SK-N-SH (cell line): Measurements from ENCODE around the gene PDGFA. TPM values are rescaled to one million over a fixed set of nuclear protein-coding genes. Genes with fewer than 3 reads are reported as not detected.

Experiments used
- CTCF ChIA-PET: fragments of 300-600, 350-600 bp; formaldehyde crosslinking; extraction: SDS; loops from one replicate; lab custom pipeline; 2021; lab: Yijun Ruan, JAX
- POLR2A ChIA-PET: fragments of 350-600 bp; sonication (Branson Sonifier 250); formaldehyde crosslinking; extraction: SDS; loops from one replicate; lab custom pipeline; 2020; ENCODE audit warnings: antibody characterized with exemption, inconsistent platforms; lab: Yijun Ruan, JAX
- DNase-seq: peaks from one replicate; pipeline ENCODE4 v3.0.0; 2012
- H2AFZ ChIP-seq: fragments of 200-600 bp; sonication (generic); 2 replicates; pipeline ENCODE4 v1.8.1; 2016; ENCODE audit warnings: antibody characterized with exemption, mild to moderate bottlenecking, low read depth
- H3F3A ChIP-seq: fragments of 200-600 bp; sonication (generic); replicated peaks from 2 replicates; pipeline ENCODE3; 2016; ENCODE audit warnings: antibody characterized with exemption, mild to moderate bottlenecking; ENCODE audit not compliant: insufficient read depth
- H3K27ac ChIP-seq, 2 experiments: fragments of 200-500 bp in 1 of 2; fragments of 200-600 bp in 1 of 2; sonication (Bioruptor generic) in 1 of 2; sonication (generic), shearing (Covaris generic) in 1 of 2; 2 replicates each; pipeline versions ENCODE4 v1.5.1 to v1.6.1; 2014 to 2016; ENCODE audit warnings: low read depth in 2 of 2, inconsistent platforms in 1 of 2, low read length in 1 of 2, mild to moderate bottlenecking in 1 of 2, mixed read lengths in 1 of 2
- H3K27me3 ChIP-seq: fragments of 200-600 bp; sonication (generic), shearing (Covaris generic); 2 replicates; pipeline ENCODE4 v1.6.1; 2016; ENCODE audit warnings: mixed run types; ENCODE audit not compliant: insufficient read depth
- H3K36me3 ChIP-seq, 2 experiments: fragments of 200-500 bp in 1 of 2; fragments of 200-600 bp in 1 of 2; sonication (Bioruptor generic) in 1 of 2; sonication (generic) in 1 of 2; replicated peaks in 1 of 2; 2 replicates each; pipeline versions ENCODE3 to v1.5.1; 2014 to 2016; ENCODE audit warnings: low read length in 1 of 2, mild to moderate bottlenecking in 1 of 2; ENCODE audit not compliant: insufficient read depth in 2 of 2, control insufficient read depth in 1 of 2
- H3K4me1 ChIP-seq, 2 experiments: fragments of 200-500 bp in 1 of 2; fragments of 200-600 bp in 1 of 2; sonication (Bioruptor generic) in 1 of 2; sonication (generic), shearing (Covaris generic) in 1 of 2; 2 replicates each; pipeline versions ENCODE4 v1.5.1 to v1.6.1; 2014 to 2016; ENCODE audit warnings: low read depth in 1 of 2, low read length in 1 of 2, mixed run types in 1 of 2; ENCODE audit not compliant: insufficient read depth in 2 of 2, control insufficient read depth in 1 of 2
- H3K4me2 ChIP-seq: fragments of 200-600 bp; sonication (generic), shearing (Covaris generic); 2 replicates; pipeline ENCODE4 v1.6.1; 2017; ENCODE audit warnings: mixed run types
- H3K4me3 ChIP-seq, 2 experiments: fragments of 200-500 bp in 1 of 2; fragments of 200-600 bp in 1 of 2; sonication (Bioruptor generic) in 1 of 2; sonication (generic), shearing (Covaris generic) in 1 of 2; 2 replicates each; pipeline versions ENCODE4 v1.5.1 to v1.8.1; 2014 to 2016; ENCODE audit warnings: low read depth in 2 of 2, inconsistent platforms in 1 of 2, low read length in 1 of 2, mild to moderate bottlenecking in 1 of 2, mixed read lengths in 1 of 2, moderate library complexity in 1 of 2
- H3K79me2 ChIP-seq: fragments of 200-600 bp; sonication (generic); 2 replicates; pipeline ENCODE4 v1.8.1; 2017; ENCODE audit warnings: mild to moderate bottlenecking; ENCODE audit not compliant: insufficient read depth
- H3K9ac ChIP-seq: fragments of 200-600 bp; sonication (generic); 2 replicates; pipeline ENCODE4 v1.6.1; 2017; ENCODE audit warnings: mixed run types
- H3K9me2 ChIP-seq: fragments of 200-600 bp; sonication (generic); 2 replicates; pipeline ENCODE4 v1.6.1; 2017; ENCODE audit warnings: mixed run types
- H3K9me3 ChIP-seq: fragments of 200-600 bp; sonication (generic); 2 replicates; pipeline ENCODE4 v1.6.1; 2017; ENCODE audit warnings: mixed run types, mild to moderate bottlenecking, moderate library complexity
- H4K20me1 ChIP-seq: fragments of 200-600 bp; sonication (generic); 2 replicates; pipeline ENCODE4 v1.6.1; 2017; ENCODE audit warnings: mild to moderate bottlenecking, mixed run types; ENCODE audit not compliant: insufficient read depth
- FOSL2 ChIP-seq: IDR thresholded peaks from 2 replicates; pipeline ENCODE4 v1.4.0; 2012; ENCODE audit warnings: low read depth, mild to moderate bottlenecking, moderate library complexity, borderline replicate concordance
- FOXM1 ChIP-seq: IDR thresholded peaks from 2 replicates; pipeline ENCODE4 v1.4.0; 2012; ENCODE audit warnings: low read depth, mild to moderate bottlenecking
- GATA2 ChIP-seq: sonication (generic); formaldehyde crosslinking; IDR thresholded peaks from 2 replicates; pipeline ENCODE4 v1.5.0; 2020; ENCODE audit warnings: mild to moderate bottlenecking, missing genetic modification reagents
- JUND ChIP-seq: IDR thresholded peaks from 2 replicates; pipeline ENCODE4 v1.4.0; 2012
- MEF2A ChIP-seq: IDR thresholded peaks from 2 replicates; pipeline ENCODE4 v1.4.0; 2012; ENCODE audit warnings: low read depth, borderline replicate concordance
- MXI1 ChIP-seq: IDR thresholded peaks from 2 replicates; pipeline ENCODE4 v1.6.1; 2012; ENCODE audit warnings: mild to moderate bottlenecking, low read depth, low read length, improper control_type of control experiment
- NRF1 ChIP-seq: IDR thresholded peaks from 2 replicates; pipeline ENCODE4 v1.6.1; 2012; ENCODE audit warnings: low read depth, mild to moderate bottlenecking, low read length
- PBX3 ChIP-seq: IDR thresholded peaks from 2 replicates; pipeline ENCODE4; 2012
- POLR2AphosphoS5 ChIP-seq: IDR thresholded peaks from 2 replicates; pipeline ENCODE4 v1.6.1; 2012; ENCODE audit warnings: low read depth, low read length
- RCOR1 ChIP-seq: fragments of 150-350 bp; IDR thresholded peaks from 2 replicates; pipeline ENCODE4 v1.6.1; 2017; ENCODE audit warnings: antibody characterized with exemption, low read length
- REST ChIP-seq: IDR thresholded peaks from 2 replicates; pipeline ENCODE4 v1.6.1; 2012; ENCODE audit warnings: mild to moderate bottlenecking, low read depth, low read length, moderate library complexity
- RFX5 ChIP-seq: IDR thresholded peaks from 2 replicates; pipeline ENCODE4 v1.6.1; 2012; ENCODE audit warnings: mild to moderate bottlenecking, improper control_type of control experiment, low read length
- SIN3A ChIP-seq: IDR thresholded peaks from 2 replicates; pipeline ENCODE4 v1.6.1; 2012; ENCODE audit warnings: low read depth, mild to moderate bottlenecking, low read length, moderate library complexity, borderline replicate concordance
- SMC3 ChIP-seq: IDR thresholded peaks from 2 replicates; pipeline ENCODE4 v1.6.1; 2012; ENCODE audit warnings: low read depth, low read length, improper control_type of control experiment
- TAF1 ChIP-seq: IDR thresholded peaks from 2 replicates; pipeline ENCODE4 v1.6.1; 2012; ENCODE audit warnings: low read depth, mild to moderate bottlenecking, low read length, moderate library complexity, borderline replicate concordance
- YY1 ChIP-seq: IDR thresholded peaks from 2 replicates; pipeline ENCODE4 v1.4.0; 2012; ENCODE audit warnings: low read depth, mild to moderate bottlenecking
- WGBS: methylation state at CpG from one replicate; pipeline ENCODE4 v1.1.6; 2017; ENCODE audit warnings: low lambda C conversion rate; 5-methylcytosine and 5-hydroxymethylcytosine counted together
- polyA plus RNA-seq, 3 experiments: library from polyadenylated mRNA; depleted of rRNA; stranded (reverse); fragments of >200 nt; gene quantifications; 2 replicates each; pipeline ENCODE4 v1.2.3, GENCODE V29; 2012
- TF ChIP-seq, protein P1 (sequence below): IDR thresholded peaks from 2 replicates; pipeline ENCODE4 v1.4.0; 2012; ENCODE audit warnings: low read depth, borderline replicate concordance
- TF ChIP-seq, protein P2 (sequence below): IDR thresholded peaks from 2 replicates; pipeline ENCODE4 v1.4.0; 2012; ENCODE audit warnings: low read depth
- TF ChIP-seq, protein P3 (sequence below): IDR thresholded peaks from 2 replicates; pipeline ENCODE4 v1.4.0; 2012; ENCODE audit warnings: low read depth, borderline replicate concordance
- TF ChIP-seq, protein P4 (sequence below): fragments of 150-350 bp; IDR thresholded peaks from 2 replicates; pipeline ENCODE4 v1.6.1; 2017; ENCODE audit warnings: antibody characterized with exemption, low read length, low read depth, borderline replicate concordance

The PDGFA gene
- polyA plus RNA-seq, 1 of the 3 experiments (the other 2 are of a cell fraction) = 18.9 TPM

GRCh38 chr7:497346-497745 lies 22.3 kb downstream of the PDGFA start:
- no peak overlapping the region for H3K9ac ChIP-seq
- H3K79me2 ChIP-seq = peaks cover 12% of the 10 kb centered on the region; the same call in 1 of the 2 replicates
- 94% methylated on average over 13 of the region's 13 CpGs for WGBS
- no peaks in the 10 kb centered on the region for H3K9me2 ChIP-seq
- no peak overlapping the region for H2AFZ ChIP-seq
- TF ChIP-seq, protein P1, sequence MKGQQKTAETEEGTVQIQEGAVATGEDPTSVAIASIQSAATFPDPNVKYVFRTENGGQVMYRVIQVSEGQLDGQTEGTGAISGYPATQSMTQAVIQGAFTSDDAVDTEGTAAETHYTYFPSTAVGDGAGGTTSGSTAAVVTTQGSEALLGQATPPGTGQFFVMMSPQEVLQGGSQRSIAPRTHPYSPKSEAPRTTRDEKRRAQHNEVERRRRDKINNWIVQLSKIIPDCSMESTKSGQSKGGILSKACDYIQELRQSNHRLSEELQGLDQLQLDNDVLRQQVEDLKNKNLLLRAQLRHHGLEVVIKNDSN = no peak
- TF ChIP-seq SIN3A = no peak
- TF ChIP-seq MEF2A = no peak
- no peak for TF ChIP-seq FOXM1
- no peak for TF ChIP-seq GATA2 (CRISPR knock-in tag)
- no peak for TF ChIP-seq POLR2AphosphoS5
- no peak for TF ChIP-seq RFX5
- TF ChIP-seq, protein P2, sequence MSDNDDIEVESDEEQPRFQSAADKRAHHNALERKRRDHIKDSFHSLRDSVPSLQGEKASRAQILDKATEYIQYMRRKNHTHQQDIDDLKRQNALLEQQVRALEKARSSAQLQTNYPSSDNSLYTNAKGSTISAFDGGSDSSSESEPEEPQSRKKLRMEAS = no peak
- TF ChIP-seq PBX3 = no peak
- no peak for TF ChIP-seq YY1
- no peak for TF ChIP-seq REST
- no peak for TF ChIP-seq JUND
- TF ChIP-seq NRF1 = no peak
- no peak for TF ChIP-seq FOSL2
- TF ChIP-seq, protein P3, sequence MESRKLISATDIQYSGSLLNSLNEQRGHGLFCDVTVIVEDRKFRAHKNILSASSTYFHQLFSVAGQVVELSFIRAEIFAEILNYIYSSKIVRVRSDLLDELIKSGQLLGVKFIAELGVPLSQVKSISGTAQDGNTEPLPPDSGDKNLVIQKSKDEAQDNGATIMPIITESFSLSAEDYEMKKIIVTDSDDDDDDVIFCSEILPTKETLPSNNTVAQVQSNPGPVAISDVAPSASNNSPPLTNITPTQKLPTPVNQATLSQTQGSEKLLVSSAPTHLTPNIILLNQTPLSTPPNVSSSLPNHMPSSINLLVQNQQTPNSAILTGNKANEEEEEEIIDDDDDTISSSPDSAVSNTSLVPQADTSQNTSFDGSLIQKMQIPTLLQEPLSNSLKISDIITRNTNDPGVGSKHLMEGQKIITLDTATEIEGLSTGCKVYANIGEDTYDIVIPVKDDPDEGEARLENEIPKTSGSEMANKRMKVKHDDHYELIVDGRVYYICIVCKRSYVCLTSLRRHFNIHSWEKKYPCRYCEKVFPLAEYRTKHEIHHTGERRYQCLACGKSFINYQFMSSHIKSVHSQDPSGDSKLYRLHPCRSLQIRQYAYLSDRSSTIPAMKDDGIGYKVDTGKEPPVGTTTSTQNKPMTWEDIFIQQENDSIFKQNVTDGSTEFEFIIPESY = no peak
- no peak for TF ChIP-seq RCOR1
- no peak for TF ChIP-seq TAF1
- no peak for TF ChIP-seq SMC3
- no peak for TF ChIP-seq MXI1
- TF ChIP-seq, protein P4, sequence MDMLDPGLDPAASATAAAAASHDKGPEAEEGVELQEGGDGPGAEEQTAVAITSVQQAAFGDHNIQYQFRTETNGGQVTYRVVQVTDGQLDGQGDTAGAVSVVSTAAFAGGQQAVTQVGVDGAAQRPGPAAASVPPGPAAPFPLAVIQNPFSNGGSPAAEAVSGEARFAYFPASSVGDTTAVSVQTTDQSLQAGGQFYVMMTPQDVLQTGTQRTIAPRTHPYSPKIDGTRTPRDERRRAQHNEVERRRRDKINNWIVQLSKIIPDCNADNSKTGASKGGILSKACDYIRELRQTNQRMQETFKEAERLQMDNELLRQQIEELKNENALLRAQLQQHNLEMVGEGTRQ = no peak
- TF ChIP-seq, all 33 proteins: peak for 0
- Histone ChIP-seq H4K20me1 (peaks cover 41% of the 10 kb centered on the region), H3K4me2 (no peak overlapping the region), H3K4me1 (peaks cover 4 to 13% of the 10 kb centered on the region in 2 experiments; a peak in 1 of 4 replicates), H3K36me3 (peaks cover 27 to 36% of the 10 kb centered on the region in 2 experiments), H3K27me3 (no peaks in the 10 kb centered on the region), H3K9me3 (no peaks in the 10 kb centered on the region), H3K27ac (no peak overlapping the region), H3K4me3 (no peak overlapping the region), H3F3A (peaks cover 64% of the 10 kb centered on the region)
- ChIA-PET POLR2A (no interaction called here), CTCF (no interaction called here)
- DNase-seq = no peak
